ENCODE measurements around the gene INF2.

DNA sequence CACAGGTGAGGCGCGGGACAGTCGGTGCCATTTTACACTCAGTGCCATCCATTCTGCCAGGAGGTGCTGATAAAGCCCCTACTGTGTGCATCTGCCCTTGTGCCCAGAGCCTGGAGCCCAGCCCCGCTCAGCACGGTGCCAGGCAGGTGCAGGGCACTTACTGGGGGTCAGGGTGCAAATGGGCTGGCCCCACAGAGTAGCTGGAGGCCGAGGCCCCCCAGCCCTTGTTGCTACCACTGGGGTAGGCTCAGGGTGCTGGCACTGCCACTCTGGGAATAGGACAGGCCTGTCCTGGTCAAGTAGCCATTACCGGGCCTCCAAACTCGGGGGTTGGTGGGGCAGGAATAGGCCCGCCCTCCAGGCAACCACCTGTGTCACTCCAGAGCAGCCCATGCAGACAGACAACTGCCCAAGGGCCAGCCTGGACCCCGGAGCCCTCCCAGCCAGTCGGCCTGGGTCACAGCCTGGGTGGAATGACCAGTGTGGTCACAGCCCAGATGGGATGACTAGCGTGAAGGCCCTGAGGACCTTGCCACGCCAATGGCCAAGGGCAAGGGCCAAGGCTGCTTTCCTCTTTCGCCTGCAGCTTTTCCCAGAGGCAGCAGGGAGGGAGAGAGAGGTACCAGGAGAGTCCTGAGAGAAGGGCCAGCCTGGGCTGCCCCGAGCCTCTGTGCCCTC is 3.0 kb downstream of the INF2 start:
- TF ChIP-seq, protein P1, sequence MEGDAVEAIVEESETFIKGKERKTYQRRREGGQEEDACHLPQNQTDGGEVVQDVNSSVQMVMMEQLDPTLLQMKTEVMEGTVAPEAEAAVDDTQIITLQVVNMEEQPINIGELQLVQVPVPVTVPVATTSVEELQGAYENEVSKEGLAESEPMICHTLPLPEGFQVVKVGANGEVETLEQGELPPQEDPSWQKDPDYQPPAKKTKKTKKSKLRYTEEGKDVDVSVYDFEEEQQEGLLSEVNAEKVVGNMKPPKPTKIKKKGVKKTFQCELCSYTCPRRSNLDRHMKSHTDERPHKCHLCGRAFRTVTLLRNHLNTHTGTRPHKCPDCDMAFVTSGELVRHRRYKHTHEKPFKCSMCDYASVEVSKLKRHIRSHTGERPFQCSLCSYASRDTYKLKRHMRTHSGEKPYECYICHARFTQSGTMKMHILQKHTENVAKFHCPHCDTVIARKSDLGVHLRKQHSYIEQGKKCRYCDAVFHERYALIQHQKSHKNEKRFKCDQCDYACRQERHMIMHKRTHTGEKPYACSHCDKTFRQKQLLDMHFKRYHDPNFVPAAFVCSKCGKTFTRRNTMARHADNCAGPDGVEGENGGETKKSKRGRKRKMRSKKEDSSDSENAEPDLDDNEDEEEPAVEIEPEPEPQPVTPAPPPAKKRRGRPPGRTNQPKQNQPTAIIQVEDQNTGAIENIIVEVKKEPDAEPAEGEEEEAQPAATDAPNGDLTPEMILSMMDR (IDR thresholded peaks at IDR 0.05; ENCODE audit: extremely low read depth in 1 of 2, insufficient read depth in 1 of 2, low read depth in 1 of 2, low read length in 2 of 2): no peak
- TF ChIP-seq POLR2A (IDR thresholded peaks at IDR 0.05; ENCODE audit: low read depth, low read length) (no peak), EZH2 (IDR thresholded peaks at IDR 0.05; ENCODE audit: borderline replicate concordance, low read depth, low read length, severe bottlenecking) (no peak), POLR2AphosphoS5 (IDR thresholded peaks at IDR 0.05; ENCODE audit: insufficient read depth, low read depth, low read length) (no peak), MYC (IDR thresholded peaks at IDR 0.05; ENCODE audit: low read depth, low read length) (no peak)
- TF ChIP-seq, protein P2, sequence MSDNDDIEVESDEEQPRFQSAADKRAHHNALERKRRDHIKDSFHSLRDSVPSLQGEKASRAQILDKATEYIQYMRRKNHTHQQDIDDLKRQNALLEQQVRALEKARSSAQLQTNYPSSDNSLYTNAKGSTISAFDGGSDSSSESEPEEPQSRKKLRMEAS (IDR thresholded peaks at IDR 0.05; ENCODE audit: insufficient read depth, insufficient read length): no peak

Data from endothelial cell of umbilical vein (primary cell).